Common myeloid progenitor, CD34-positive (primary cell): ENCODE results near the gene CARMIL1.

ENCODE experiments used
- CTCF ChIA-PET: fragments of 350-600 bp; sonication (Branson Sonifier 250); formaldehyde crosslinking; loops from one replicate; lab custom pipeline; 2021; ENCODE audit warnings: antibody characterized with exemption; lab: Charles Lee
- POLR2A ChIA-PET: fragments of 350-600 bp; sonication (Branson Sonifier 250); formaldehyde crosslinking; loops from one replicate; lab custom pipeline; 2021; ENCODE audit warnings: antibody characterized with exemption; lab: Charles Lee
- DNase-seq, 3 donors: peaks; one replicate each; pipeline versions ENCODE4 v3.0.0 to v3.0.0-alpha.2; 2013
- H3K27ac ChIP-seq, 2 experiments: 1 replicate in 1 of 2; 2 replicates in 1 of 2; pipeline ENCODE4 v1.7.0; 2013; ENCODE audit warnings: inconsistent platforms in 2 of 2, low read length in 2 of 2, mild to moderate bottlenecking in 2 of 2, low read depth in 1 of 2, moderate library complexity in 1 of 2; ENCODE audit not compliant: severe bottlenecking in 2 of 2, insufficient read depth in 1 of 2, poor library complexity in 1 of 2
- H3K27me3 ChIP-seq, 5 experiments: replicated peaks in 2 of 5; 1 replicate in 3 of 5; 2 replicates in 2 of 5; pipeline versions ENCODE4 v1.6.1 to v1.7.0; 2013; ENCODE audit warnings: low read length in 4 of 5, mild to moderate bottlenecking in 2 of 5, moderate library complexity in 2 of 5, inconsistent platforms in 1 of 5; ENCODE audit not compliant: insufficient read depth in 5 of 5, control insufficient read depth in 4 of 5
- H3K36me3 ChIP-seq, 4 experiments: 1 replicate in 2 of 4; 2 replicates in 2 of 4; pipeline versions ENCODE4 v1.6.1 to v1.7.0; 2013; ENCODE audit warnings: low read length in 3 of 4, control low read depth in 1 of 4, mild to moderate bottlenecking in 1 of 4; ENCODE audit not compliant: control insufficient read depth in 4 of 4, insufficient read depth in 4 of 4
- H3K4me1 ChIP-seq, 4 experiments: 1 replicate in 3 of 4; 2 replicates in 1 of 4; pipeline versions ENCODE4 v1.6.1 to v1.7.1; 2013; ENCODE audit warnings: low read length in 3 of 4, mild to moderate bottlenecking in 3 of 4, control low read depth in 1 of 4, inconsistent platforms in 1 of 4, moderate library complexity in 1 of 4; ENCODE audit not compliant: control insufficient read depth in 4 of 4, insufficient read depth in 4 of 4; ENCODE audit errors: control extremely low read depth in 1 of 4
- H3K4me3 ChIP-seq, 7 experiments: 1 replicate in 4 of 7; 2 replicates in 3 of 7; pipeline versions ENCODE4 v1.5.1 to v1.7.0; 2013; ENCODE audit warnings: mild to moderate bottlenecking in 7 of 7, low read length in 6 of 7, moderate library complexity in 6 of 7, inconsistent platforms in 2 of 7, low read depth in 2 of 7, control low read depth in 1 of 7; ENCODE audit not compliant: insufficient read depth in 4 of 7, control insufficient read depth in 1 of 7; ENCODE audit errors: extremely low read depth in 1 of 7
- H3K9me3 ChIP-seq, 5 experiments: 1 replicate in 4 of 5; 2 replicates in 1 of 5; pipeline versions ENCODE4 v1.6.1 to v1.7.1; 2013; ENCODE audit warnings: low read length in 4 of 5, mild to moderate bottlenecking in 2 of 5, inconsistent platforms in 1 of 5, low read depth in 1 of 5, moderate library complexity in 1 of 5; ENCODE audit not compliant: control insufficient read depth in 4 of 5, insufficient read depth in 2 of 5; ENCODE audit errors: control extremely low read depth in 1 of 5
- WGBS: methylation state at CpG from one replicate; pipeline ENCODE4 v1.1.5; 2013; ENCODE audit not compliant: insufficient coverage; 5-methylcytosine and 5-hydroxymethylcytosine counted together

Gene CARMIL1

DNA sequence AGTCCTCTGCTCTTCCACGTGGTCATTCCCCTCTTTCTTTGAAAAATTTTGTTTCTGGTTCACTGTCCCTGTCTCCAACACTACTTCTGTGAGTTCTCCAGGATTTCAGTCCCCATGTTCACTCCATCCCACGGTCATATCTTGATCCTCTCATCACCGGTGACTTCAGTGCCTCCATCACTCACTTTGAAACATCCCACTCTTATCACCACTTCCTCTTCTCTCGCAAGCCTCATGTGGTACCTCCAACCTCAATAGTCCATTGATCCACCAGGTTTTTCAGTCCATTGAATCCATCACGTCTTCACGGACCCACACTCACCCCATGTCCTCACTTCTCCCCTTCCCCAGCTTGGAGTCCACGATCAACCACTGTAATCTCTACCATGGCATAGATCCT lies 64.8 kb downstream of the CARMIL1 start:
- Histone ChIP-seq H3K27ac (no peak overlapping the region), H3K36me3 (no peaks in the 10 kb centered on the region), H3K4me3 (no peak overlapping the region), H3K27me3 (no peaks in the 10 kb centered on the region), H3K4me1 (peaks cover 11 to 45% (median 19%) of the 10 kb centered on the region in 4 experiments), H3K9me3 (no peaks in the 10 kb centered on the region)
- 92% methylated on average over 7 of the region's 7 CpGs for WGBS
- ChIA-PET POLR2A (no interaction called here), CTCF (interaction anchor here (1.6 kb wide), 1 partner anchor 9 kb away, joined by 4 read pairs; no protein-coding TSS in a partner anchor)
- peak in 1 of 3 donors; percentile 21 for DNase-seq

DNA sequence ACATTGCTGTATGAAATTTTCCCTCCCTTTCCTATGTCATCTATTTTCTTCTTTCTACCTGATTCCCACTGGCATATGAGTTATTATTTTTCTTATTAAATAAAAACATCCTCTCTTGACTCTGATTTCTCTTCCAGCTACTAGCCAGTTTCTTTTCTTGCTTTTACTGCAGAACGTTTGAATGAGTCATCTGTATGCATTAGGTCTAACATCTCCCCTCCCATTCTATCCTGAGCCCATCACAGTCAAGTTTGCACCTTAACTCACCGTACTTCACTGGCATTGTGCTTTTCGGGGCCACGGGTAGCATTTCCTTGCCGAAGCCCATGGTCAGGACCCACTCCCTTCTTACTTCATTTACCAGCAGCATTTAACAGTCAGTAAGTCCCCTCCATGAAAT lies 65.7 kb downstream of the CARMIL1 start:
- CTCF ChIA-PET: interaction anchor here (1.6 kb wide), 1 partner anchor 8 kb away, joined by 4 read pairs; no protein-coding TSS in a partner anchor
- no peak overlapping the region for H3K27ac ChIP-seq
- no peak overlapping the region for H3K4me3 ChIP-seq
- no peaks in the 10 kb centered on the region for H3K36me3 ChIP-seq
- no peaks in the 10 kb centered on the region for H3K27me3 ChIP-seq
- 98% methylated on average over 5 of the region's 5 CpGs for WGBS
- DNase-seq: no peak
- H3K9me3 ChIP-seq: no peaks in the 10 kb centered on the region
- H3K4me1 ChIP-seq: peaks cover 11 to 45% (median 19%) of the 10 kb centered on the region in 4 experiments
- POLR2A ChIA-PET: no interaction called here

DNA sequence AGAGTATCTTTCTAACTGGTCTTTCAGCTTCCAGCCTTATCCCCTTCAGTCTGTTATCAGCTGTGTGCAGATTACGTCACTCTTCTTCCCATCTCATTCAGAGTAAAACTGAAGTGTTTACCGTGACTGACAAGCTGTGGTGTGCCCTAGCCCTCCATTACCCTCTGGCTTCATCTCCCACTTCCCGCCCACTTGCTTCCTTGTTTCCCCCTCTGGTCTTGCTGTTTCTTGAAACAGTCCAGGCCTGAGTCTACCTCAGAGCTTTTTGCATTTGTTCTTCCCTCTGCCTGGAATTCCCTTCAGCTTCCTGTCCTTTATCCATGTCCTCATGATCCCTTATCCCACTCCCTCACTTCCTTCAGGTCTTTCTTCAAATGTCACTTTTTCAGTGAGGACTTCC lies 66.9 kb downstream of the CARMIL1 start:
- Histone ChIP-seq H3K9me3 (no peaks in the 10 kb centered on the region), H3K4me1 (peaks cover 11 to 37% (median 19%) of the 10 kb centered on the region in 4 experiments), H3K27me3 (no peaks in the 10 kb centered on the region), H3K4me3 (no peak overlapping the region), H3K27ac (no peak overlapping the region), H3K36me3 (no peaks in the 10 kb centered on the region)
- WGBS: 25% methylated on average over 3 of the region's 3 CpGs
- CTCF ChIA-PET: interaction anchor here (1.0 kb wide), 1 partner anchor 18 kb away, joined by 4 read pairs; no protein-coding TSS in a partner anchor
- POLR2A ChIA-PET: no interaction called here
- peak in 2 of 3 donors; percentile 48 to 59 for DNase-seq

DNA sequence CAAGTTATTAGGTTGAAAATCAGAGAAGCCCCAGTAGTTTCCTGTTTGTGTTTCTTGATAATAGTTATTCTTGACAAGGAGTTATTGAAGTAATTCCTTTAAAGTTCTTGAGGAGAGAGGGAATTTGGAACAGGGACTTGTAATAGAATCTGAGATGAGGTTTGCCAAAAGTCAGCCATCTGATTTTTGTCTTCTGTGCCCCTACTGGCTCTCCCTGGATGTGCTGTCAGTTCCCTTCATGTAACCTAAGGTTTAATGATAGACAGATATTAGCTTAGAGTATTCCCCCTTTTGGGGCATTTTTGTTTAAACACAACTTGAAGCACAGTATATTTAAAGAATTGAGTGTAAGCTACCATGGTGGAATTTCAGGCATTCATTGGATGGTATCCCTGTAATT lies 71.4 kb downstream of the CARMIL1 start:
- CTCF ChIA-PET: interaction anchor here (1.4 kb wide), 1 partner anchor 19 kb away, joined by 5 read pairs; no protein-coding TSS in a partner anchor
- POLR2A ChIA-PET: no interaction called here
- no peak overlapping the region for H3K27ac ChIP-seq
- H3K4me1 ChIP-seq: peaks cover 5 to 14% (median 6%) of the 10 kb centered on the region in 4 experiments
- no peak overlapping the region for H3K4me3 ChIP-seq
- H3K27me3 ChIP-seq: no peaks in the 10 kb centered on the region
- no peaks in the 10 kb centered on the region for H3K9me3 ChIP-seq
- no peak for DNase-seq
- H3K36me3 ChIP-seq: no peaks in the 10 kb centered on the region

DNA sequence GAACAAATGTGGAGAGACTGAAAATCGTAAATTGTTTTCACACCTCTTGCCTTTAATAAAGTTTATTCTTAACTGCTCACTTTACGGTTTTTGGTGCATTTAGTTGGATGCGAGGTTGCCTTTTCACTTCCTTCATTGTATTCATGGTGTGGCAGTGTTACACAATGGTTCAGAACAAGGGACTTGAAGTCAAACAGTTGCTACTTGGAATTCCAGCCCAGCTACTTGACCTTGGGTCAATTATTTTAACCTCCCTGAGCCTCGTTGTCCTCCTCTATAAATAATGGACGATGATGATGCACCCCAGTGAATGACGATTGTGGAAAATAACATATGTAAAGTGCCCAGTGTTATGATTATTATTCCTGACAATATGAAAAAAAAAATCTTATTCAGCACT lies 72.3 kb downstream of the CARMIL1 start:
- ChIA-PET CTCF (interaction anchor here (1.4 kb wide), 1 partner anchor 18 kb away, joined by 5 read pairs; no protein-coding TSS in a partner anchor), POLR2A (no interaction called here)
- H3K4me1 ChIP-seq: peaks cover 0 to 6% (median 0%) of the 10 kb centered on the region in 4 experiments
- H3K27ac ChIP-seq: no peak overlapping the region
- no peaks in the 10 kb centered on the region for H3K36me3 ChIP-seq
- H3K4me3 ChIP-seq: no peak overlapping the region
- no peaks in the 10 kb centered on the region for H3K27me3 ChIP-seq
- 100% methylated on average over 3 of the region's 6 CpGs for WGBS
- no peaks in the 10 kb centered on the region for H3K9me3 ChIP-seq
- DNase-seq: no peak

DNA sequence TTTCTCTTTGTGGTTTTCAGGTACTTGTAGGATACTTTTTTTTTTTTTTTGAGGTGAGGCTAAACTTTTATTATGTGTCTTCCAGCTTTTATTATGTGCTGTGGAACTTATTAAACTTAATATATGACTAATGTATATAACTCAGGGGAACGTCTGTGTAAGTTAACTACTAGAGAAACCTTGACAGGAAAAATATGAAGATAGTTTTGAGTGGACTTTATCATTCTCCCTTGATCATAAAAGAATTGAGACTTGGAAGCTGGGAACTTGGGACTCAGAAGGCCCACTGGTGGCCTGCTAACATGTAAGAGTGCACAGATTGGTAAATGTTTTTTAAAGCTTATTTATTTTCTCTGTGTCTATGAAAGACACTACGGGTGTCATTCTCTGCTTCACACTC lies 73.1 kb downstream of the CARMIL1 start:
- ChIA-PET POLR2A (no interaction called here), CTCF (interaction anchor here (1.1 to 2.4 kb wide), 6 partner anchors 8 to 73 kb away, joined by 3 to 8 read pairs (median 6); partner anchors contain the start of gene CARMIL1)
- Histone ChIP-seq H3K4me1 (peaks cover 0 to 5% (median 0%) of the 10 kb centered on the region in 4 experiments), H3K36me3 (no peaks in the 10 kb centered on the region), H3K9me3 (no peaks in the 10 kb centered on the region), H3K4me3 (no peak overlapping the region), H3K27ac (no peak overlapping the region), H3K27me3 (no peaks in the 10 kb centered on the region)
- no peak for DNase-seq
- WGBS: 50% methylated on average over 1 of the region's 2 CpGs

DNA sequence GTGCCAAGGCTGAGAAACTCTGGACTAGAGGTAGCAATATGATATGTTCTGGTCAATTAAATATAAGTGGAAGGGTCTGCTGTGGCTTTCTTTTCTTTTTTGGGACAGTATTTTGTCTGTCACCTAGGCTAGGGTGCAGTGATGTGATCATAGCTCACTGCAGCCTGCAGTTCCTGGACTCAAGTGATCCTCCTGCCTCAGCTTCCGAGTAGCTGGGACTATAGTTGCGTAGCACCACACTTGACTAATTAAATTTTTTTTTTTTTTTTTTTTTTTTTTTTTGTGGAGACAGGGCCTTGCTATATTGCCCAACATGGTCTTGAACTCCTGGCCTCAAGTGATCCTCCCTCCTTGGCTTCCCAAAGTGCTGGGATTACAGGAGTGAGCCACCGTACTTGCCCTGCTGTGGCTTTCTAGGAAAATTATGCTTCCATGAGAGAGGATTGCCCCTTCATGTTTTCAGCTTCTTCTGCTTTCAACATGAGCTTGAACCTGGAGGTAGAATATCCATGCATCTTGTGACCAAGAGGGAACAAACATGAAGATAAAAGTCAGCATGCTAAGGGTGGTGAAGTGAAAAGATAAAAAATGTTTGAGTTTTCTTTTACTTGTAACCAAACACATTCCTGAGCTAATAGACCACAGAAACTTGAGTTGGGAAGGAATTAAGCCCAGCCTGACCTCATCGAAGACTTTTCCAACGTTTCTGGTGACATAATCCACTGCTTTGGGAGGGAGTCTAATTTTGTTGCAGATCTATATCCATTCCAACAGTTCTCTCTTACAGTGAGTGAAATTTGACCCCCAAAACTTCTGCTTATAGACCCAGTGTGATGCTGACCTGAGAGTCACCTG lies 75.1 kb downstream of the CARMIL1 start:
- ChIA-PET POLR2A (interaction anchor here (0.6 kb wide), 1 partner anchor 37 kb away, joined by 3 read pairs; no protein-coding TSS in a partner anchor), CTCF (interaction anchor here (0.6 to 2.4 kb wide), 7 partner anchors 8 to 133 kb away, joined by 3 to 8 read pairs (median 3); partner anchors contain the start of gene CARMIL1)
- no CpG with 5 or more reads among the region's 5 CpGs for WGBS
- H3K27ac ChIP-seq: no peak overlapping the region
- H3K9me3 ChIP-seq: no peaks in the 10 kb centered on the region
- DNase-seq: no peak
- H3K4me1 ChIP-seq: peaks cover 0 to 5% (median 0%) of the 10 kb centered on the region in 4 experiments
- H3K27me3 ChIP-seq: no peaks in the 10 kb centered on the region
- no peaks in the 10 kb centered on the region for H3K36me3 ChIP-seq
- no peak overlapping the region for H3K4me3 ChIP-seq
